NCI-H2196 (cell line): ENCODE results near the gene PDAP1.
A peak's percentile ranks its signal among the peaks of the same experiment; 100 is the strongest.
"Not testable (repeated sequence)": the region's sequence is repeated elsewhere in the genome, so short reads cannot be mapped to it uniquely, and the experiment has no call there.

Experiments
- DNase-seq: peaks from one replicate; lab custom pipeline; 2025; ENCODE audit not compliant: unreplicated experiment; lab: John Stamatoyannopoulos, UW

The PDAP1 gene

GRCh38 chr7:99379693-99380031 lies 28.7 kb downstream of the PDAP1 start:
- DNase-seq: not testable (repeated sequence)

GRCh38 chr7:99379043-99379577 lies 29.3 kb downstream of the PDAP1 start:
- DNase-seq: no peak

GRCh38 chr7:99375070-99375807 lies 33.2 kb downstream of the PDAP1 start:
- DNase-seq: peak; percentile 75

GRCh38 chr7:99374111-99375064 lies 34.0 kb downstream of the PDAP1 start, which contains the start of gene ARPC1B:
Gene ARPC1B, plus strand, starts transcription at chr7:99374730. Its CDS starts 10,985 bp downstream, at chr7:99385715.
- peak; percentile 79 for DNase-seq

GRCh38 chr7:99373091-99374066 lies 35.0 kb downstream of the PDAP1 start:
- no peak for DNase-seq

GRCh38 chr7:99372275-99373090 lies 35.9 kb downstream of the PDAP1 start:
- no peak for DNase-seq

- no peak for DNase-seq
Measured at GRCh38 chr7:99371376-99371920, 36.9 kb downstream of the PDAP1 start.

- DNase-seq: no peak
Measured at GRCh38 chr7:99369767-99370391, 38.5 kb downstream of the PDAP1 start.

GRCh38 chr7:99368750-99369389 lies 39.5 kb downstream of the PDAP1 start:
- no peak for DNase-seq

GRCh38 chr7:99366646-99367045 lies 41.8 kb downstream of the PDAP1 start:
- DNase-seq: no peak

GRCh38 chr7:99365318-99366141 lies 42.9 kb downstream of the PDAP1 start:
- DNase-seq: peak; percentile 37

- DNase-seq: no peak
Measured at GRCh38 chr7:99363286-99363685, 45.1 kb downstream of the PDAP1 start.

GRCh38 chr7:99362801-99363200 lies 45.6 kb downstream of the PDAP1 start:
- no peak for DNase-seq

- no peak for DNase-seq
Measured at GRCh38 chr7:99359465-99360154, 48.8 kb downstream of the PDAP1 start.

GRCh38 chr7:99358521-99358920 lies 49.9 kb downstream of the PDAP1 start:
- not testable (repeated sequence) for DNase-seq

- no peak for DNase-seq
Measured at GRCh38 chr7:99357701-99358490, 50.5 kb downstream of the PDAP1 start.
